Calu3 (cell line): ENCODE results near the gene PLEKHA6. TPM values are rescaled to one million over a fixed set of nuclear protein-coding genes. Genes with fewer than 3 reads are reported as not detected.

Experiments
- BruUV-seq: library from RNA; stranded (reverse); fragments of 400-500 nt; replicated peaks from 2 replicates; lab custom pipeline; 2021; lab: Mats Ljungman, UMichigan
- CTCF ChIA-PET: fragments of 300-600 bp; sonication (Branson Sonifier 250); formaldehyde crosslinking; loops from one replicate; lab custom pipeline; 2022; ENCODE audit warnings: antibody characterized with exemption; lab: Charles Lee
- DNase-seq: peaks from one replicate; pipeline ENCODE4 v3.0.0; 2022
- H3K27ac Mint-ChIP-seq: one replicate; pipeline ENCODE4 v1.8.0; 2022; ENCODE audit warnings: mixed read lengths; ENCODE audit not compliant: unreplicated experiment
- H3K27me3 Mint-ChIP-seq: one replicate; pipeline ENCODE4 v1.8.0; 2022; ENCODE audit warnings: mixed read lengths; ENCODE audit not compliant: unreplicated experiment
- H3K36me3 Mint-ChIP-seq: one replicate; pipeline ENCODE4 v1.8.0; 2022; ENCODE audit warnings: mild to moderate bottlenecking, moderate library complexity, mixed read lengths; ENCODE audit not compliant: insufficient read depth, unreplicated experiment
- H3K4me1 Mint-ChIP-seq: one replicate; pipeline ENCODE4 v1.8.0; 2022; ENCODE audit warnings: mild to moderate bottlenecking, low read depth, mixed read lengths; ENCODE audit not compliant: unreplicated experiment
- H3K4me3 Mint-ChIP-seq: one replicate; pipeline ENCODE4 v1.8.0; 2022; ENCODE audit warnings: mild to moderate bottlenecking, low read depth, moderate library complexity, mixed read lengths; ENCODE audit not compliant: unreplicated experiment
- H3K9me3 Mint-ChIP-seq: one replicate; pipeline ENCODE4 v1.8.0; 2022; ENCODE audit warnings: low read depth, mixed read lengths; ENCODE audit not compliant: unreplicated experiment
- CTCF ChIP-seq: fragments of 200-600 bp; IDR thresholded peaks from one replicate; pipeline ENCODE4 v1.8.0; 2022; ENCODE audit warnings: antibody characterized with exemption; ENCODE audit not compliant: unreplicated experiment
- intact Hi-C: fragments of 100-400 bp; cut with micrococcal nuclease; formaldehyde crosslinking; loops from one replicate; pipeline ENCODE4 v1.10.0; 2022; ENCODE audit not compliant: unreplicated experiment
- total RNA-seq: library from RNA; stranded (reverse); gene quantifications from 2 replicates; pipeline ENCODE4 v1.2.3, GENCODE V29; 2022

Gene PLEKHA6
- total RNA-seq, 1 experiment from 2014 or later, result 101 TPM

GRCh38 chr1:204221271-204221670, 138.5 kb downstream of the PLEKHA6 start:
- TF ChIP-seq CTCF, result no peak
- H3K9me3 Mint-ChIP-seq, result no peaks in the 10 kb centered on the region
- H3K27ac Mint-ChIP-seq, result no peak overlapping the region
- no peak for DNase-seq
- CTCF ChIA-PET, result no interaction called here
- intact Hi-C loops, result no loop called here
- no peaks in the 10 kb centered on the region for H3K4me1 Mint-ChIP-seq
- no peak overlapping the region for H3K4me3 Mint-ChIP-seq
- peaks cover 13% of the 10 kb centered on the region for H3K36me3 Mint-ChIP-seq
- no peaks in the 10 kb centered on the region for H3K27me3 Mint-ChIP-seq
- BruUV-seq, result TSS peak; percentile 60

- Mint-ChIP-seq H3K4me3 (no peak overlapping the region), H3K4me1 (no peaks in the 10 kb centered on the region), H3K9me3 (no peaks in the 10 kb centered on the region), H3K36me3 (peaks cover 13% of the 10 kb centered on the region), H3K27me3 (no peaks in the 10 kb centered on the region), H3K27ac (no peak overlapping the region)
- intact Hi-C loops, result no loop called here
- TF ChIP-seq CTCF, result no peak
- CTCF ChIA-PET, result interaction anchor here (0.8 kb wide), 1 partner anchor 22 kb away, joined by 5 read pairs; no protein-coding TSS in a partner anchor
- DNase-seq, result no peak
- no TSS peak for BruUV-seq
These were observed 139.6 kb downstream of the PLEKHA6 start for GRCh38 chr1:204219971-204220616.

GRCh38 chr1:204218552-204218951, 141.2 kb downstream of the PLEKHA6 start:
- intact Hi-C loops, result no loop called here
- Mint-ChIP-seq H3K4me1 (no peaks in the 10 kb centered on the region), H3K36me3 (peaks cover 20% of the 10 kb centered on the region), H3K4me3 (no peak overlapping the region), H3K27ac (no peak overlapping the region), H3K9me3 (no peaks in the 10 kb centered on the region), H3K27me3 (no peaks in the 10 kb centered on the region)
- no peak for DNase-seq
- no peak for TF ChIP-seq CTCF
- CTCF ChIA-PET, result no interaction called here
- no TSS peak for BruUV-seq

- Mint-ChIP-seq H3K4me3 (no peak overlapping the region), H3K36me3 (peaks cover 21% of the 10 kb centered on the region), H3K27ac (no peak overlapping the region), H3K27me3 (no peaks in the 10 kb centered on the region), H3K9me3 (no peaks in the 10 kb centered on the region), H3K4me1 (no peaks in the 10 kb centered on the region)
- CTCF ChIA-PET, result no interaction called here
- no TSS peak for BruUV-seq
- DNase-seq, result no peak
- no peak for TF ChIP-seq CTCF
- intact Hi-C loops, result no loop called here
These were observed 142.1 kb downstream of the PLEKHA6 start for GRCh38 chr1:204217648-204218000.
